ENCODE results near the gene NOXRED1.

The NOXRED1 gene

DNA sequence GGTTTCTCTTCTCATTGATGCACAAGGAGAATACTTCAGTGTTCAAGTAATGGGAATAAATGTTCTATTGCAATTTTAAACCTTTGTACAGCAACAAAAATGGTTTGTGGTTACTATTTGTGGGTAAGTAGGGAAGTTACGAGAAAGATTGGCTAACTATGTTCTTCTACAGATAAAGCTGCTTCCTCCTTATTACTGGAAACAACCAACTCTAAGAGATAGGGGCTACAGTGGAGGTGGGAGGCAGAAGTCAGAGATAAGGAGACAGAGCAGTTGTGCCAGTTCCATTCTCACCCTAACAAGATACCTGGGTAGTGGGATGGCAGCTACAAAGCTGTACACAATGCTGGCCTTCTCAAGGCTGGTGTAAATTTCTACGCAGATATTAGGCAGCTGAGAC is 16.2 kb downstream of the NOXRED1 start:
- no peak for DNase-seq (ENCODE audit: low spot score)

DNA sequence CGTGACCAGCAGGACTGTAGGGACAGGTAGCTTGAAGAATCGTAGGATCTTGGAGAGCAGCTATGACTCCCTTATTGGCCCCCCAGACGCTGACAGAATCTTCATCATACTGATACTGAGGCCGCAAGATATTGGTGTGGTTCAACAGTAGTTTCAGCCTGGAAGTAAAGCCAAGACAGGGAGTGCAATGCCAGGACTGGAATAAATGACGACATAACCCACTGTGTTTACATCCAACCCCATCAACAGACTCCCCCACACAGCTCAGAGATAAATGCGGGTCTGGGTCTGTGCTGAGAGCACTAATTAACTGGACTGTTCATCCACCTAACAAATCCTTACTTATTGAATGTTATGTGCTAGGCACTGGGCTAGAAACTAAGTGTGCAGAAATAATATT is 16.6 kb downstream of the NOXRED1 start:
- DNase-seq (ENCODE audit: low spot score): no peak

DNA sequence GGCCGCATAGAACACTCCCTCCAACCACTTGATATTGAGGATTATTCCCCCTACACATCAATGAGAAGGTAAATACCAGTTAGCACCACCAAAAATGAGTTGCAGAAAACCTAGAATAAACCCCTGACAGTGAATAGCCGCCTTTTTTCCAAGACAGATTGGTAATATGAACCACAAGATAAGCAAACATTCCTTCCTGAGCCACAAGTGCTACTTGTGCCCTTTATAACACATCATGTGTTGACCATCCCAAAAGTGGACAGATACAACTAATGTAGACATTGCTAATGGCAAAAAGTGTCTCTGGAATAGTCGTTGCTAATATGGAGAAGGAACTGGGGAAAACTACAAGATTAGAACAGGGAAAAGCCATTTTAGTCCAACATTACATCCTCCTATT is 17.2 kb downstream of the NOXRED1 start:
- DNase-seq (ENCODE audit: low spot score): no peak

DNA sequence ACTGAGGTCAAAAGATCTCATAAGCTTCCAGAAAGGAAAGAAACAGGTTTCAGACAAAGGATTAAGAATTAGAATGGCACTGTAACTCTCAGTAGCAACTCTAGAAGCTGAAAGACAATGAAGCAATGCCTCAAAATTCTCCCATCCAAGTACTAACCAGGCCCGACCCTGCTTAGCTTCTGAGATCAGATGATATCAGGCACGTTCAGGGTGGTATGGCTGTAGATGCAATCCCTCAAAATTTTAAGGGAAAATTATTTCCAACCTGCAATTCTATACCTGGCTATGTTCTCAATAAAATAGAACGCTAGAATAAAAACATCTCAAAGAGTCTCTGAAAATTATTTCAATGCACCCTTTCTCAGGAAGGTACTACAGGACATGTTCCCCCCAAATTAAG is 19.6 kb downstream of the NOXRED1 start:
- no peak for DNase-seq (ENCODE audit: low spot score)

DNA sequence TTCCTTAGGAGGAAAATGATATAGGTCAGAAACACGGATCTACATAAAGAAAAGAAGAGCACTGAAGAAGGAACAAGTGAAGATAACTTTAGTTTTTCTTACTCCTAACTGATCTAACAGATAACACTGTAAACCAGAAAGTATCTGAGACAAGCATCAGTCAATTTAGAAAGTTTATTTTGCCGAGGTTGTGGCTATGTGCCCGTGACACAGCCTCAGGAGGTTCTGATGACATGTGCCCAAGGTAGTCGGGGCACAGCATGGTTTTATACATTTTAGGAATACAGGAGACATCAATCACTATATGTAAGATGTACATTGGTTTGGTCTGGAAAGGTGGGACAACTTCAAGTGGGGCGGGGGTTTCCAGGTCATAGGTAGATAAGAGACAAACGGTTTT is 23.1 kb downstream of the NOXRED1 start:
- no peak for DNase-seq (ENCODE audit: low spot score)

DNA sequence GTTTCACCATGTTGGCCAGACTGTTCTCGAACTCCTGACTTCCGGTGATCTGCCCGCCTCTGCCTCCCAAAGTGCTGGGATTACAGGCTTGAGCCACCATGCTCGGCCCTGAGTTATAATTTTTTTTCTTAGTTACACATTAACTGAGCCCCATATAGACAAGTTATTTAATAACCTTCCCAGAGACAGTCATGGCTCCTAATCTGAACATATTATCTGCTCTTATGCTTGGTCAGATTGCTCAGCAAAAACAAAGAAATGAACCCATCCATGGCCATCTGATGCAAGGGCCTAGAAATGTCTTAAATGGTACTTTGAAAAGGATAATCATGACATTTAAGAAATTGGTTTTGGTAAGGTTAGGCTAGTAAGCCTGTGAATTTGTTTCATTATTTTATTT is 33.1 kb downstream of the NOXRED1 start:
- no peak for DNase-seq (ENCODE audit: low spot score)

DNA sequence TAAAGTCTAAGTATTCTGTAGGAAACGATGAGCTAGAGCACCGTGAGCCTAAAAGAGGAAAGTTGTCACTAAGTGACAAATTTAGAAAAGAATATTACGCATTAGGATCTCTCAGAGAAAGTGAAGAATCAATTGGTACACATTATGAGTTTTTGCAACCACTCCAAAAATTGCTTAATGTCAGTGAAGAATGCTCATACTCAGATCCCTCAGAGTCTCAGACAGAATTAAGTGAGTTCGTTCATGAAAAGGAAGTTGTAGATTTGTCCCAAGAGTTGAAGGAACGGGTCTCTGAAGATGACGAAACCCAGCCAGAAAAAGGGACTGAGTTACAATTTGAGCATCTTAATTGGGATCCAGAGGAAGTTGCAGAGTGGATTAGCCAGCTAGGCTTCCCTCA is 44.6 kb downstream of the NOXRED1 start:
- no peak for DNase-seq (ENCODE audit: low spot score)

DNA sequence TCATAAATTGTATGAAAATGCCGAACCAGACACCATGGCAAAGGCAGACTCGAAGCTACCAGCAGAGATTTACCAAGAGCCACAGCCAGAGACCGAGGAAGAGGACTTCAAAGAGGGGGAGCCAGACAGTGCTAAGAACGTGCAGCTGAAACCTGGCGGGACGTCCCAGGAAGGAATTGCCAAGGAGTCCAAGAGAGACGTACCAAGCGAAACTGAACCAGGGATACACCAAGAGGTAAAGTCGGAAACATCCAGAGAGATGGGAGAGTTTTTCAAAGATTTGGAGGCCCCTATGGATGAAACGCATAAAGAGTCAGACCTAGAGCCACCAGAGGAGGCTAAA is 45.9 kb downstream of the NOXRED1 start:
- no peak for DNase-seq (ENCODE audit: low spot score)

DNA sequence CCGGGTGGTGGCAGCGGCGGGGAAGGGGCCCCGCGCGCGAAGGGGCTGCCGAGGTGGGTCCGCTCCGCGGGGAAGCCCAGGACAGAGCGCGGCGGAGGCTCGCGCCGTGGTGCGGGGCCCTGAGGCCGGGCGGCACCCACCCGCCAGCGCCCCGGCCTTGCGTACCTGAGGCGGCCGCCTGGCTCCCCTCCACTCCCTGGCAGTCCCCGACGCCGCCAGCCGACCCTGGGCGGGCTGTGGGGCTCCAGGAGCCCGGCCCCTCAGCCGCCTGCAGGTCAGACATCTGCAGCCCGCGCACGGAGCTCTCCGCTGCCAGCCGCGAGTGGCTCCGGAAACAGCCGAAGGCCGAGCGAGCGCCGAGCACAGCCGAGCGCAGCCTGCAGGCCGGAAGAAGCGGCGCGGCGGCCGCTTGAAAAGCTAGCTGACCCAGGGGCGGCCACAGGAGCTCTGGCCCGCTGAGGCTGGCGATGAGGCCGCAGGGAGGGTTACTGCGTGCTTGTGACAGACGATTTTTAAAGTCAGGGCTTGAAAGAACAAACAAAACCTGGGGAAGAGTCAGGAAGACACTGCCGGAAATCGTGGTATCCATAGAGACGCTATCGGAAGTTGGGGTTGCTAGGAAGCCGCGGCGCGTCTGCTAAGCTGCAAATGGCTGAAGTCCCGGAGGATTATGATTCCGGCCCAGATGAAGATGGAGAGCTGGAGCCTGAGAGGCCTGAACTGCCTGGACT is 46.4 kb downstream of the NOXRED1 start, which contains the start of the genes SAMD15 and TMED8:
SAMD15 (plus strand) TSS at position 609 of the 731 bp plus-strand sequence; CDS start at position 649, 40 bp downstream.
TMED8 (minus strand) TSS at position 324 of the 731 bp plus-strand sequence; CDS start at position 283, 41 bp downstream.
- peak; percentile 93 for DNase-seq (ENCODE audit: low spot score)

DNA sequence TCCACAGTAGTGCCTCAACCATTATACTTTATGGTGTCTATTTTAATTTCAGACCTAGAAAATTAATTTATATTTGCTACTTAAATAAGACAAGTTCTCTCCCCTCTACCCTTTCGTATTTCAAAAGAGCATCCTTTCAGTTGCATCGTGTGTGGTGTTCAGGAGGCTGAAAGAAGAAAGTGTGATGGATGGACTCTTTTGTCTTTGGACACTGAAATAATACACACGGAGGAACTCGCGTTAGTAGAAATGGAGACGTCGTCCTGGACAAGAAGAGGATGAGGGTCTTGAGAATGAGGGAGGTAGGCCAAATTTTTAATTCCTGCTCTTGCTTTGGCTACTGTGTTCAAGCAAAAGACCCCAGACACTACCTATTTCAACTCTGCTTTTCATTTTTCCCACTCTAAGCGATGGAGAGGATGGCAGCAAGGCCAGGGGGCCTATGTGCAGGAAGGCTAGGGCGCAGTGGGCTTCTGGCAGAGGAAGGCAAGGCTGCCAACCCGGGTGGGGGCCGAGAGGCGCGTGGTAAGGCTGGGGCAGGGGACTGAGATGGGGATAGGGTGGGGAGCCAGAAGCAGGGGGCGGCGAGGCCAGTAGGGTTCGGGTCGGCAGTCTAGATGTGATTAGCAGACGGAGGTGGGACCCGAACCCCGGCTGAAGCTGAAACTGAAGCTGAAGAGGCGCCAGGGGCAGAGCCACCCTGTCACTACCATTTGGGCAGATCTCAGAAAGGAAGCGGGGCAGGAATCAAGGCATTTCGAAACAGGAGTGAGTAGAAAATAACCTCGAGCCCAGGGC is 47.2 kb downstream of the NOXRED1 start:
- peak; percentile 65 for DNase-seq (ENCODE audit: low spot score)

DNA sequence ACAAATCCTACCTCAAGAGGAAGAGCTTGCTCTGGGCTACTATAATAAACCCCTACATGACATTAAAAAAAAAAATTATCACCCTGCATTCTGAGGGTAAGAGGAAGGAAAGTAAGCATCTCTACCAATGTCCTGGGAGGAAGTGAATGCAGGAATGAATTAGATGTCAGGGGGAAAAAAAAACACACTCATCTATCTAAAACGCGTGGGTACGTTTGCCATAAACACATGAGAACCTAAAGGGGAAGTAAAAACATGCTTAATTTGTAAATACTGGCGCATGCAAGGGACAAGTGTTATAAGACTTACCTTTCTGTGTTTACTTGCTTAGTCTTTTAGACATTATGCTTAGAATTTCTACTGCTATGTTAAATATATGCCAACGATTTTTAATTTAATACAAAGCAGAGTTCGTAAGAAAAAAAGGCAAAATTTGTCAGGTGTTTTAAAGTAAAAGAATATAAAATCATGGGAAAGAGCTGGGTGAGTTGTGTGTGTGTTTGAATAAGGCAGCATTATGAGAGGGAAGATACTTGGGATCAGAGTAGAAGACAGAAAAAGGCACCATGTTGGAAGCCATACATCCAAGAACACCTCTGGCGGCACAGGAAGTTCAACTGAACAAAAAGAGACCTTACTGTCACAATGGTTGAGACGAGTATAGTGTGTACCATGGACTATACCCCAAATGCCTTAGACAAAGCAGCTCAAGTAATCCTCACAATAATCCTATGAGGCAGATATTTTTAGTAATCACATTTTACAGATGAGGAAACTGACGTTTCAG is 48.0 kb downstream of the NOXRED1 start:
- DNase-seq (ENCODE audit: low spot score): no peak

DNA sequence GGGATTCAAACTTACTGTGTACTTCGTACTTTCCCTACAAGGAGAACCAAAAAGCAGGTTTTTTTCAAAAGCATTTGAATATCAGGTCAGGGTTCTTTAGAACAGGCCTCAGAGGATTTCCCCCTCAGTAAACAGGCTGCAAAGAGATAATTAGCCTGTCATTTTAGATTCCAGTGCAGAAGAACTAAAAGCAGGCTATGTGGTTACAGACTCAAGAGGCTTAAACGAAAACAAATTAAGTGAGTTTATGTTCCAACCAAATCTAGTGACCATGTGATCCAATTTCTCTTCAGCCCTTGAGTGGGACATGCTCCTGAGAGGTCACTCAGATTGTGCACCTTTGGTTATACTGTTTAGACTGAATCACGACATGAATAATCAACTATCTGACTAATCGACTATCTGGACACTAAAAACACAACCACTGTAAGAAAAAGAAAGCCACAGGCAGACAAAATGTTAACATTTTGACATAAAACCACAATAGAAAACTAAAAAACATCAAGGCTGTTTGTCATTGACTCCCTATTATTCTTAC is 51.0 kb downstream of the NOXRED1 start:
- DNase-seq (ENCODE audit: low spot score): no peak

DNA sequence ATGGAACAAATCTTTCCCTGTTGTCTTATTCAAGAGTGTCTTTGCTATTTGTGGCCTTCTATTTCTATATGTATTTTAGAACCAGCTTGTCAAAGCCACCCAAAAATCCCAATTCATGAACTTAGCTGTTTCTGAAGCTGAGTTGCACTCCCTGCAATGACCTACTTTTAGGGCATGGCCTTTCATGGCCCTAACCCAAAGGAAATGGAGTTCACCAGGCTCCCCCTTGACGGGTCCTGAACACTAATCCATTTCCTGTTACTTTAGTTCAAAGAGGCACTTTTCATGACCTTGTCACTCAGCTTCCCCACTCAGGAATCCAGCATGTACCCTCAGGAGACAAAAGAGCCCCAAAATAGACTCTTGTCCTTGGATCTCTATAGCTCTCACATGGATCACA is 54.0 kb downstream of the NOXRED1 start:
- no peak for DNase-seq (ENCODE audit: low spot score)

DNA sequence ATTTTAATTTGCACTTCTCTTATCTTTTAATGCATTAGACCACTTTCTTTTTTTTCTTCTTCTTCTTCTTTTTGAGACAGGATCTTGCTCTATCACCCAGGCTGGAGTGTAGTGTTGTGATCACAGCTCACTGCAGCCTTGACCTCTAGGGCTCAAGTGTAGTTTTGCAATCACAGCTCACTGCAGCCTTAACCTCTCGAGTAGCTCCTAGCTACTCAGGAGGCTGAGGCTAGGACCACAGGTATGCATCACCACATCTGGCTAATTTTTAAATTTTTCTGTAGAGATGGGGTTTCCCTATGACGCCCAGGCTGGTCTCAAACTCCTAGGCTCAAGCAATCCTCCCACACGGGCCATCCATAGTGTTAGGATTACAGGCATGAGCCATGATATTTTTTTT is 59.2 kb downstream of the NOXRED1 start:
- DNase-seq (ENCODE audit: low spot score): no peak

DNA sequence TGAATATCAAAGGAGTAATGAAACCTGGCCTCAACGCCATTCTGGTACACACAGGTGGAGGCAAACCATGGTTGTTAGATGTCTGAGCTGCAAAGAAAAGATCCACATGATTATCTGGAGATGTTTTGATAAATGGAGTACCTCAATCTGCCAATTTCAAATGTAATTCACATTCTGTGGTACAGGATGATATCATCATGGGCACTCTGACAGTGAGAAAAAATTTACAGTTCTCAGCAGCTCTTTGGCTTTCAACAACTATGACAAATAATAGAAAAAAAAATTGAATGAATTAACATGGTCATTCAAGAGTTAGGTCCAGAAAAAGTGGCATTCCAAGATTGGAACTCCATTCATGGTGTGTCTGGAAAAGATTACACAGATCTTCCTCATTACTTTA is 63.7 kb downstream of the NOXRED1 start:
- no peak for DNase-seq (ENCODE audit: low spot score)

DNA sequence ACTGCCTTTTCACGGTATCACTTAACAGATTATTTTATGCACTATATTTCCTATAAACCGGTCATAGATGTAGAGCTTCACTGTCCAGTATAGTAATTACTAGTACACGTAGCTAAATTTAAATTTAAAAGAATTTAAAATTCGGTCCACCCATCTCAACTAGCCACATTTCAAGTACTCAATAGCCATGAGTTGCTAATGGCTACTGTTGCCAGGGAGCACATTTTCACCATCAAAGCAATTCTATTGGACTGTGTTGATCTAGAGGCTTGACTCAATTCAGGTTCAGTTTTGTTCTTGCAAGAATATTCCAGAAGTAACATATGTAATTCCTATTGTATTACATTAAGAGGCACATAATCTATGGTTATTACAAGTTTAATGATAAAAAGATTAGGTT is 66.4 kb downstream of the NOXRED1 start:
- DNase-seq (ENCODE audit: low spot score): no peak

DNA sequence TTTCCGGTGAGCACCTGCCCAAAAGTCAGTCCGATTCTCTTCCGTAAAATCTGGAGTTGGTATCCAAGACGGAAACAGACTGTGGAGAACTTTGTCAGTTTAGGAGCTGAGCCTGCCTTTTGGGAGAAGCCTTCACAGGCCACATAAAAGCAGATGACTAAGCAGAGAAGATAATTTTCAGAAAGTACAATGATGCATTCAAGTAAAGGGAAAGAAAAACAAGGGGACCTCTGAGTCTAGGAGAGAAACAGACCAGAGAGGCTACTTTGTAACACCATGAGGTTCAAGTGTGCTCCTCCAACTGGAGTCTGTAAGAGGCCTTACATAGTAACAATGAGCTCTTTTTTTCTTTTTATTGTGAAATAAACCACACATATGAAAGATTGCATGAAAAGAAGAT is 67.5 kb downstream of the NOXRED1 start:
- DNase-seq (ENCODE audit: low spot score): no peak

DNA sequence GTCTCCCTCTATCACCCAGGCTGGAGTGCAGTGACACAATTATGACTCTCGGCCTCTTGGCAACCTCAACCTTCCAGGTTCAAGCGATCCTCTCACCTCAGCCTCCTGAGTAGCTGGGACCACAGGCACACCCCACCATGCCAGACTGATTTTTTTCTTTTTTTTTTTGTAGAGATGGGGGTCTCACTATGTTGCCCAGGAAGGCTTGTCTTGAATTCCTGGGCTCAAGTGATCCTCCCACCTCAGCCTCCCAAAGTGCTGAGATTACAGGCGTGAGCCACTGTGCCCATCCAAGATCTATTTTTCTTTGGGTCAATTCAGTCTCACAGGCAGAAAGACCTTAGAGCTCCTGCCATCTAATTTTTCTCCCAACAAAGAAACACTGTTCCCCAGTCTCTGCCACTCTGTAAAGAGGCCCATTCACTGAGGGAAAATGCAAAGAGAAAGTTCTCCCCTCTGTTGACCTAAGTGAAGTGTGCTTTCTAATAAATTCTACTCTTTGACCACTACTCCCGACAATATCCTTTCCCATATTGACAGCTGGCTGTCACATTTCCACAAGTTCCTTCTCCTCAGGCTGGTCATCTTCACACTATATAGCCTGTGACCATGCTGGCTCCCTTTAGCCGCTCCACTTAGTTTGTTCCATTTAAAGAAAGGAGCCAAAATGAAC is 69.7 kb downstream of the NOXRED1 start:
- no peak for DNase-seq (ENCODE audit: low spot score)

DNA sequence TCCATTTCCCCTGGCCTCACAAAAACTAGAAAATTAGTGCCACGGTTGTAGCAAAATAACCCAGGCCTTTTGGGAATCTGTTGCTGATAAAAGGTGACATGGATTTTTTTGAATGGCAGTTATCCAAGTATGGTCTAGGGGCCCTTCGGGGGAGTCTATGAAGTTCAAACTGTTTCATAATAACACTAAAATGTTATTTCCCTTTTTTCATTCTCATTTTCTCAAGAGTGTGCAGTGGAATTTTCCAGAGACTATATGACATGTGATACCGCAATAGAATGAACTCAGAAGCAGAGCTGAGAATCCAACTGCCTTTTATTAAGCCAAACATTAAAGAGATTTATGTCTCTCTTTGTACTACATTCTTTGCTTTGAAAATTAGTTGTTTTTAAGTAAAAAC is 75.6 kb downstream of the NOXRED1 start:
- DNase-seq (ENCODE audit: low spot score): no peak

DNA sequence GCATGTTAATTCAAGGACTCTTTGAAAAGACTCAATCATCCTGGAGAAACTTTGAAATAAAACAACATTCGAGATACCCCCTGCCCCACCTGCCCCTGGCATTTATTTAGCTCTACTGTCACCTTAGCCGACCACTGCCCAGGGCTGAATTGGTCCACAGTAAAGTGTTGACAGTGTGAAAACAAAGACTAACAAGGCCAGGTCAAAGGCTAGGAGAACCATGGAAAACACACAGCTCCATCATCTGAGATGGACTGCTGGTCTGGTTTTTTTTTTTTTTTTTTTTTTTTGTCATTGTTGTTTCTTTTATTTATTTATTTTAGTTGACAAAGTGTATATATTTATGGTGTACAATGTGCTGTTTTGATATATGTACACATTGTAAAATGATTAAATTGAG is 76.8 kb downstream of the NOXRED1 start:
- no peak for DNase-seq (ENCODE audit: low spot score)

DNA sequence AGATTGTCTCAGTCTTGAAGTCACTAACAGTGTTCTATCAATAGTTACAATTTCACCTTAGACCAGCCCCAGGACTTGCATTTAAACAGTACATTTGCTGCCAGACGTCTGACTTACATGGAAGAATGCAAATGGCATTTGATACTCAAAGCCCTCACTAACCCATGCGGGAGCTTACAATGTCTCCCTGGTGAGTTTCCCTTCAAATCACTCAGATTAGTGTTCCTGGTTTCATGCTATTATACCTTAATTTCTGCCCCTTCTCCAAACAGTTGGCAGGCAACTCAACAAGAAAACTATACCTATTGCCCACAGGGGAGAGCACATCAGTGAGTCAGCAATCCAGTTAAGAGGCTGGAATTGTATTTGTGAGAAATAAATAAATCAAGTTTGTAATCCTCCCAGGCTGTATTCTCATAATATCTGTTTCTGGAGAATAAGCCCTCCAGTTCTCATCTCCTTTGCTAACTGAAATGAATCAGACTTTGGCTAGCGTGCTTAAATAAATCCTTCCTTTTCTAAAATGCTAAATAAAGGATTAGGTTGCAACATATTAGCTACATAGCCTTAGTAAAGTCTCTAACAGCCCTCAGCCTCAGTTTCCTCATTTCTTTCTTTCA is 78.8 kb downstream of the NOXRED1 start:
- no peak for DNase-seq (ENCODE audit: low spot score)
